GM12865 (cell line): ENCODE results near the gene CAPN15.
A peak's percentile ranks its signal among the peaks of the same experiment; 100 is the strongest.

ENCODE experiments used
- DNase-seq: peaks from one replicate; pipeline ENCODE4 v3.0.0; 2010; ENCODE audit warnings: low read depth
- H3K4me3 ChIP-seq: 2 replicates; pipeline ENCODE4 v1.5.1; 2011; ENCODE audit warnings: mild to moderate bottlenecking, low read depth, low read length, control low read depth
- CTCF ChIP-seq: IDR thresholded peaks from 2 replicates; pipeline ENCODE4 v1.5.1; 2011; ENCODE audit warnings: low read length, control low read depth, low read depth, inconsistent platforms; ENCODE audit not compliant: insufficient read depth; ENCODE audit errors: missing control alignments

CAPN15 gene

GRCh38 chr16:566475-567372 is 39.2 kb downstream of the CAPN15 start, which contains the start of gene NHLRC4:
Gene NHLRC4, plus strand, starts transcription at chr16:567005. Its CDS starts 1,043 bp downstream, at chr16:568048.
- no peak for TF ChIP-seq CTCF
- peak; percentile 86 for DNase-seq
- peak within 1 kb of the TSS; percentile 52 for H3K4me3 ChIP-seq

GRCh38 chr16:567373-568256 is 40.1 kb downstream of the CAPN15 start:
- DNase-seq: no peak
- TF ChIP-seq CTCF: no peak
- H3K4me3 ChIP-seq: peak overlapping the region; percentile 52

- H3K4me3 ChIP-seq: peak overlapping the region; percentile 77
- TF ChIP-seq CTCF: no peak
- DNase-seq: no peak
These were observed 41.1 kb downstream of the CAPN15 start for GRCh38 chr16:568401-569258.

DNA sequence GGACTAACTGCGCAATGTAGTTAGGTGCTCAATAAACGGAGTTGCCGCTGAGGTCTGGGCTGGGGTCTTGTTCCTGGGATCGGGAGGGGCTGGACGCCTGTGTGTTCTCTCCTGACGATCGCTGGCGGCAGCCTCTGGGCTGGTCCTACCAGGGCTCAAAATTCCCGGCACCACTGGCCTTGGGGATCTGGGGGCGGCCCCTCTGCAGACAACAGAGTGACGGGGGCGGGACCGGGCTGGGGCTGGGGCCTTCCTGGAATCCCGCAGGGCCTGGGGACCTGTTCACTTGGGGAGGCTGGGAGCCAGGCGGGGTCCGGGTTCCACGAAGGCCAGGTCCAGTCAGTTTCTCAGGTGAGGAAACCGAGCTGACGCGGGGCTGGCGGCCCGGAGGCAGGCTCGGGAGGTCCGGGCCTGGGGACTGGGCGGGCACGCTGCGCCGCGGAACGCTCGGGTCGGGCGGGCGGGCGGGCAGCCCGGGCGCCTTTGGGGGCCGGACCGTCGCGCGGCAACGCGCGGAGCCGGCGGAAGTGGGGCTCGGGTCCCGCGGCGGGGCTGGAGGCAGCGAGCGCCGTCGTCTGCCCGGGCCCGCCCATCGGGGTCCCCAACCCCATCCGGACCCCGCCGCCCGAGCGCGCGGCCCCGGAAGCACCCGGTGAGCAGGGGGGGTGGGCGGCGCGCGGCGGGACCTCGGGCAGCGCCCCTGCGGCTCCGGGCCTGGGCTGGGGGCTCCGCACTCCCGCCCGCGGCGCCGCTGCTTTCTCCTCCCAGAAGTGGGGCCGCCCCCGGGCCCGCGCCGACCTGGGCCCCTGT is 42.1 kb downstream of the CAPN15 start, which contains the start of gene PIGQ:
Gene PIGQ, plus strand, starts transcription at position 524 of the 810 bp plus-strand sequence. CDS start 4,107 bp downstream, outside the sequence.
- H3K4me3 ChIP-seq: peak within 1 kb of the TSS; percentile 77
- no peak for TF ChIP-seq CTCF
- peak; percentile 75 for DNase-seq

- DNase-seq: no peak
- TF ChIP-seq CTCF: no peak
- no peak overlapping the region for H3K4me3 ChIP-seq
These were observed 45.5 kb downstream of the CAPN15 start for GRCh38 chr16:572865-573650.
